Mammary epithelial cell (primary cell): Measurements from ENCODE around the gene CNKSR3.

Experiments
- CTCF ChIP-seq, 2 donors: IDR thresholded peaks in 1 of 2; conservative IDR thresholded peaks in 1 of 2; 2 replicates each; pipeline ENCODE4 v1.5.1; 2011 to 2012; ENCODE audit warnings: inconsistent platforms in 2 of 2, low read length in 2 of 2, mild to moderate bottlenecking in 2 of 2, control low read depth in 1 of 2, low read depth in 1 of 2; ENCODE audit not compliant: insufficient read depth in 1 of 2; ENCODE audit errors: extremely low read depth in 1 of 2
- EZH2 ChIP-seq: IDR thresholded peaks from 2 replicates; pipeline ENCODE4 v1.6.1; 2012; ENCODE audit warnings: low read length, inconsistent platforms, borderline replicate concordance

GRCh38 chr6:154463573-154464419 is 46.7 kb downstream of the CNKSR3 start:
- no peak for TF ChIP-seq CTCF (conservative IDR thresholded peaks at IDR 0.05 in 1 of 2, IDR thresholded peaks at IDR 0.05 in 1 of 2; ENCODE audit: extremely low read depth in 1 of 2, insufficient read depth in 1 of 2, low read depth in 1 of 2, low read length in 2 of 2)
- no peak for TF ChIP-seq EZH2
